GM12873 (cell line): ENCODE results near the gene MAPKAPK3.

Experiments used
- CTCF ChIP-seq: IDR thresholded peaks from 2 replicates; pipeline ENCODE4 v1.5.1; 2012; ENCODE audit warnings: low read depth, mild to moderate bottlenecking, moderate library complexity, low read length, control low read depth; ENCODE audit not compliant: insufficient read depth; ENCODE audit errors: missing control alignments

Gene MAPKAPK3

GRCh38 chr3:50582083-50582482, 34.9 kb upstream of the MAPKAPK3 start:
- TF ChIP-seq CTCF, result no peak

- TF ChIP-seq CTCF, result no peak
Measured at GRCh38 chr3:50583897-50584296, 33.1 kb upstream of the MAPKAPK3 start.

- no peak for TF ChIP-seq CTCF
Measured at GRCh38 chr3:50584391-50584790, 32.6 kb upstream of the MAPKAPK3 start.

- TF ChIP-seq CTCF, result no peak
Measured at GRCh38 chr3:50585919-50586762, 30.8 kb upstream of the MAPKAPK3 start.

GRCh38 chr3:50586763-50587070, 30.2 kb upstream of the MAPKAPK3 start:
- TF ChIP-seq CTCF, result no peak

- no peak for TF ChIP-seq CTCF
Measured at GRCh38 chr3:50587373-50587772, 29.6 kb upstream of the MAPKAPK3 start.

- no peak for TF ChIP-seq CTCF
Measured at GRCh38 chr3:50587806-50588758, 28.9 kb upstream of the MAPKAPK3 start.
